ENCODE measurements around the gene TRRAP.

TRRAP gene

DNA sequence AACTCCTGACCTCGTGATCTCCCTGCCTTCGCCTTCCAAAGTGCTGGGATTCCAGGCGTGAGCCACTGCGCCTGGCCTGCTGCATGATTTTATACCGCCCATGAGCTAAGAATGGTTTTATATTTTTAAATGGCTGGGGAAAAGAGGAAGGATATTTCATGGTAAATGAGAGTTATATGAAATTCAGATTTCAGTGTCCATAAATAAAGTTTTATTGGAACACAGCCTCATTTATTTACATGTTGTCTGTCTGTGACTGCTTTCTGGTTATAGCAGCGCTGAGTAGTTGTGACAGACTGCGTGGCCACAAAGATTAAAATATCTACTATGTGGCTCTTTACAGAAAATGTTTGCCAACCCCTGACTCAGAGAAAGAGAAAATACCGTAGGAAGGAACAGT, 2.2 kb downstream of the TRRAP start:
- H3K9me3 ChIP-seq (ENCODE audit: control insufficient read depth, insufficient read depth, low read depth, low read length), result no peaks in the 10 kb centered on the region
- H3K27ac ChIP-seq (ENCODE audit: extremely low read depth, low read depth, low read length), result no peak overlapping the region
- H3K36me3 ChIP-seq (ENCODE audit: control insufficient read depth in 2 of 2, insufficient read depth in 1 of 2, low read length in 2 of 2), result peaks cover 40 to 51% of the 10 kb centered on the region in 2 experiments
- TF ChIP-seq, protein P1, sequence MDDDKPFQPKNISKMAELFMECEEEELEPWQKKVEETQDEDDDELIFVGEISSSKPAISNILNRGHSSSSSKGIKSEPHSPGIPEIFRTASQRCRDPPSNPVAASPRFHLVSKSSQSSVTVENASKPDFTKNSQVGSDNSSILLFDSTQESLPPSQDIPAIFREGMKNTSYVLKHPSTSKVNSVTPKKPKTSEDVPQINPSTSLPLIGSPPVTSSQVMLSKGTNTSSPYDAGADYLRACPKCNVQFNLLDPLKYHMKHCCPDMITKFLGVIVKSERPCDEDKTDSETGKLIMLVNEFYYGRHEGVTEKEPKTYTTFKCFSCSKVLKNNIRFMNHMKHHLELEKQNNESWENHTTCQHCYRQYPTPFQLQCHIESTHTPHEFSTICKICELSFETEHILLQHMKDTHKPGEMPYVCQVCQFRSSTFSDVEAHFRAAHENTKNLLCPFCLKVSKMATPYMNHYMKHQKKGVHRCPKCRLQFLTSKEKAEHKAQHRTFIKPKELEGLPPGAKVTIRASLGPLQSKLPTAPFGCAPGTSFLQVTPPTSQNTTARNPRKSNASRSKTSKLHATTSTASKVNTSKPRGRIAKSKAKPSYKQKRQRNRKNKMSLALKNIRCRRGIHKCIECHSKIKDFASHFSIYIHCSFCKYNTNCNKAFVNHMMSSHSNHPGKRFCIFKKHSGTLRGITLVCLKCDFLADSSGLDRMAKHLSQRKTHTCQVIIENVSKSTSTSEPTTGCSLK (tag by site-specific recombination; IDR thresholded peaks at IDR 0.05), result no peak
- TF ChIP-seq ZNF548 (tag by site-specific recombination; IDR thresholded peaks at IDR 0.05) (no peak), SALL2 (tag by site-specific recombination; IDR thresholded peaks at IDR 0.05; ENCODE audit: borderline replicate concordance) (no peak), BCL11B (tag by site-specific recombination; IDR thresholded peaks at IDR 0.05; ENCODE audit: low read depth) (no peak), ZBTB48 (tag by site-specific recombination; IDR thresholded peaks at IDR 0.05) (no peak), ZBTB21 (tag by site-specific recombination; IDR thresholded peaks at IDR 0.05) (no peak), ZNF530 (tag by site-specific recombination; IDR thresholded peaks at IDR 0.05; ENCODE audit: low read depth) (no peak), HOXC10 (CRISPR knock-in tag; IDR thresholded peaks at IDR 0.05) (no peak), ZNF426 (tag by site-specific recombination; IDR thresholded peaks at IDR 0.05) (no peak), ZNF37A (tag by site-specific recombination; IDR thresholded peaks at IDR 0.05) (no peak), ZNF473 (tag by site-specific recombination; IDR thresholded peaks at IDR 0.05) (no peak)
- TF ChIP-seq, protein P2, sequence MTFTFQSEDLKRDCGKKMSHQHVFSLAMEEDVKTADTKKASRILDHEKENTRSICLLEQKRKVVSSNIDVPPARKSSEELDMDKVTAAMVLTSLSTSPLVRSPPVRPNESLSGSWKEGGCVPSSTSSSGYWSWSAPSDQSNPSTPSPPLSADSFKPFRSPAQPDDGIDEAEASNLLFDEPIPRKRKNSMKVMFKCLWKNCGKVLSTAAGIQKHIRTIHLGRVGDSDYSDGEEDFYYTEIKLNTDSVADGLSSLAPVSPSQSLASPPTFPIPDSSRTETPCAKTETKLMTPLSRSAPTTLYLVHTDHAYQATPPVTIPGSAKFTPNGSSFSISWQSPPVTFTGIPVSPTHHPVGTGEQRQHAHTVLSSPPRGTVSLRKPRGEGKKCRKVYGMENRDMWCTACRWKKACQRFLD (tag by site-specific recombination; IDR thresholded peaks at IDR 0.05), result no peak
- TF ChIP-seq, protein P3, sequence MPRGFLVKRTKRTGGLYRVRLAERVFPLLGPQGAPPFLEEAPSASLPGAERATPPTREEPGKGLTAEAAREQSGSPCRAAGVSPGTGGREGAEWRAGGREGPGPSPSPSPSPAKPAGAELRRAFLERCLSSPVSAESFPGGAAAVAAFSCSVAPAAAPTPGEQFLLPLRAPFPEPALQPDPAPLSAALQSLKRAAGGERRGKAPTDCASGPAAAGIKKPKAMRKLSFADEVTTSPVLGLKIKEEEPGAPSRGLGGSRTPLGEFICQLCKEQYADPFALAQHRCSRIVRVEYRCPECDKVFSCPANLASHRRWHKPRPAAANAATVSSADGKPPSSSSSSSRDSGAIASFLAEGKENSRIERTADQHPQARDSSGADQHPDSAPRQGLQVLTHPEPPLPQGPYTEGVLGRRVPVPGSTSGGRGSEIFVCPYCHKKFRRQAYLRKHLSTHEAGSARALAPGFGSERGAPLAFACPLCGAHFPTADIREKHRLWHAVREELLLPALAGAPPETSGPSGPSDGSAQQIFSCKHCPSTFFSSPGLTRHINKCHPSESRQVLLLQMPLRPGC (tag by site-specific recombination; IDR thresholded peaks at IDR 0.05), result no peak
- ChIA-PET POLR2A (interaction anchor here (0.6 kb wide), 2 partner anchors 8 to 132 kb away, joined by 3 to 5 read pairs; no protein-coding TSS in a partner anchor), CTCF (interaction anchor here (0.5 to 0.9 kb wide), 2 partner anchors 9 to 24 kb away, joined by 3 read pairs; no protein-coding TSS in a partner anchor)
- no peak overlapping the region for H3K4me3 ChIP-seq (ENCODE audit: low read depth, low read length)
- H3K4me1 ChIP-seq (ENCODE audit: control insufficient read depth, insufficient read depth, low read length), result no peaks in the 10 kb centered on the region

DNA sequence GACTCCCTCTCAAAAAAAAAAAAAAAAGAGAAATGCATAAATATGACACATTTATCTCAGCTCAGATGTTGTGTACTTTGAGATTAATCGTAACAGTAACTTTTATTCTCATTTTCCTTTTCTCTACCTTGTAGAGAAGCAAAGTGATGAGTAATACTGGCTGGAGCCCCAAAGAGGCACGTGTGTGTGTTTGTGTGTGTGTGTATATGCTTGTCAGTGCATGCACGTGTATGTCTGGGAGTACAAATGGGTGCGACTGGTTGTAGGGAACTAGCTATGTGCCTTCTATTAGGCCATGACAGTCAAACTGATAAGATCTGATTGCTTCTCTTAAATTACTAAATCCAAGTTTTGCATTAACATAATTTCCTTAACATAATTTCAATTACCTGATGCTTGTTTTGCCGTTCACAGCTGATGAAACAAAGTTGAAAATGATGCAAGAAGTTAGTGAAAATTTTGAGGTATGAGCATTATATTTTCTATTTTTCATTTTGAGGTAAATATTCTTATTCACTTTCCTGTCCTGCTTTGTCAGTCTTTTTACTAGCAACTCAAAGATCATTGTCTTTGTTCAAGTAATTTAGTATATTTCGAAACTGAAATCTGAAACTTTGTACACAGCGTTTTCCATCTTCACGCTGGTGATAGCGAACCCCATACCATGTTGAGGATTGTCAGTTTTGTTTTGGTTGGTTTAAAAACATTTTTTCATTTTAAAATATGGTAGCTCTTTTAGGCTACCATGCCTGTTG, 3.4 kb downstream of the TRRAP start:
- ChIA-PET POLR2A (interaction anchor here (0.7 kb wide), 1 partner anchor 62 kb away, joined by 3 read pairs; no protein-coding TSS in a partner anchor), CTCF (interaction anchor here (0.7 to 0.8 kb wide), 2 partner anchors 46 to 461 kb away, joined by 5 read pairs; no protein-coding TSS in a partner anchor)
- peaks cover 50 to 56% of the 10 kb centered on the region in 2 experiments for H3K36me3 ChIP-seq (ENCODE audit: control insufficient read depth in 2 of 2, insufficient read depth in 1 of 2, low read length in 2 of 2)
- TF ChIP-seq ZNF10 (tag by site-specific recombination; IDR thresholded peaks at IDR 0.05), result no peak
- TF ChIP-seq, protein P4, sequence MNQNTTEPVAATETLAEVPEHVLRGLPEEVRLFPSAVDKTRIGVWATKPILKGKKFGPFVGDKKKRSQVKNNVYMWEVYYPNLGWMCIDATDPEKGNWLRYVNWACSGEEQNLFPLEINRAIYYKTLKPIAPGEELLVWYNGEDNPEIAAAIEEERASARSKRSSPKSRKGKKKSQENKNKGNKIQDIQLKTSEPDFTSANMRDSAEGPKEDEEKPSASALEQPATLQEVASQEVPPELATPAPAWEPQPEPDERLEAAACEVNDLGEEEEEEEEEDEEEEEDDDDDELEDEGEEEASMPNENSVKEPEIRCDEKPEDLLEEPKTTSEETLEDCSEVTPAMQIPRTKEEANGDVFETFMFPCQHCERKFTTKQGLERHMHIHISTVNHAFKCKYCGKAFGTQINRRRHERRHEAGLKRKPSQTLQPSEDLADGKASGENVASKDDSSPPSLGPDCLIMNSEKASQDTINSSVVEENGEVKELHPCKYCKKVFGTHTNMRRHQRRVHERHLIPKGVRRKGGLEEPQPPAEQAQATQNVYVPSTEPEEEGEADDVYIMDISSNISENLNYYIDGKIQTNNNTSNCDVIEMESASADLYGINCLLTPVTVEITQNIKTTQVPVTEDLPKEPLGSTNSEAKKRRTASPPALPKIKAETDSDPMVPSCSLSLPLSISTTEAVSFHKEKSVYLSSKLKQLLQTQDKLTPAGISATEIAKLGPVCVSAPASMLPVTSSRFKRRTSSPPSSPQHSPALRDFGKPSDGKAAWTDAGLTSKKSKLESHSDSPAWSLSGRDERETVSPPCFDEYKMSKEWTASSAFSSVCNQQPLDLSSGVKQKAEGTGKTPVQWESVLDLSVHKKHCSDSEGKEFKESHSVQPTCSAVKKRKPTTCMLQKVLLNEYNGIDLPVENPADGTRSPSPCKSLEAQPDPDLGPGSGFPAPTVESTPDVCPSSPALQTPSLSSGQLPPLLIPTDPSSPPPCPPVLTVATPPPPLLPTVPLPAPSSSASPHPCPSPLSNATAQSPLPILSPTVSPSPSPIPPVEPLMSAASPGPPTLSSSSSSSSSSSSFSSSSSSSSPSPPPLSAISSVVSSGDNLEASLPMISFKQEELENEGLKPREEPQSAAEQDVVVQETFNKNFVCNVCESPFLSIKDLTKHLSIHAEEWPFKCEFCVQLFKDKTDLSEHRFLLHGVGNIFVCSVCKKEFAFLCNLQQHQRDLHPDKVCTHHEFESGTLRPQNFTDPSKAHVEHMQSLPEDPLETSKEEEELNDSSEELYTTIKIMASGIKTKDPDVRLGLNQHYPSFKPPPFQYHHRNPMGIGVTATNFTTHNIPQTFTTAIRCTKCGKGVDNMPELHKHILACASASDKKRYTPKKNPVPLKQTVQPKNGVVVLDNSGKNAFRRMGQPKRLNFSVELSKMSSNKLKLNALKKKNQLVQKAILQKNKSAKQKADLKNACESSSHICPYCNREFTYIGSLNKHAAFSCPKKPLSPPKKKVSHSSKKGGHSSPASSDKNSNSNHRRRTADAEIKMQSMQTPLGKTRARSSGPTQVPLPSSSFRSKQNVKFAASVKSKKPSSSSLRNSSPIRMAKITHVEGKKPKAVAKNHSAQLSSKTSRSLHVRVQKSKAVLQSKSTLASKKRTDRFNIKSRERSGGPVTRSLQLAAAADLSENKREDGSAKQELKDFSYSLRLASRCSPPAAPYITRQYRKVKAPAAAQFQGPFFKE (tag by site-specific recombination; IDR thresholded peaks at IDR 0.05; ENCODE audit: borderline replicate concordance), result no peak
- no peak for TF ChIP-seq ZNF184 (tag by site-specific recombination; IDR thresholded peaks at IDR 0.05)
- no peak for TF ChIP-seq ZNF274 (IDR thresholded peaks at IDR 0.05; ENCODE audit: low read length)
- TF ChIP-seq ZNF274 (tag by site-specific recombination; IDR thresholded peaks at IDR 0.05; ENCODE audit: borderline replicate concordance), result no peak
- TF ChIP-seq IKZF3 (tag by site-specific recombination; IDR thresholded peaks at IDR 0.05), result no peak
- TF ChIP-seq, protein P5, sequence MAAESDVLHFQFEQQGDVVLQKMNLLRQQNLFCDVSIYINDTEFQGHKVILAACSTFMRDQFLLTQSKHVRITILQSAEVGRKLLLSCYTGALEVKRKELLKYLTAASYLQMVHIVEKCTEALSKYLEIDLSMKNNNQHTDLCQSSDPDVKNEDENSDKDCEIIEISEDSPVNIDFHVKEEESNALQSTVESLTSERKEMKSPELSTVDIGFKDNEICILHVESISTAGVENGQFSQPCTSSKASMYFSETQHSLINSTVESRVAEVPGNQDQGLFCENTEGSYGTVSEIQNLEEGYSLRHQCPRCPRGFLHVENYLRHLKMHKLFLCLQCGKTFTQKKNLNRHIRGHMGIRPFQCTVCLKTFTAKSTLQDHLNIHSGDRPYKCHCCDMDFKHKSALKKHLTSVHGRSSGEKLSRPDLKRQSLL (tag by site-specific recombination; IDR thresholded peaks at IDR 0.05), result no peak

More for the DNA sequence above, 3.4 kb downstream of the TRRAP start:
- Histone ChIP-seq H3K4me1 (ENCODE audit: control insufficient read depth, insufficient read depth, low read length) (no peaks in the 10 kb centered on the region), H3K4me3 (ENCODE audit: low read depth, low read length) (no peak overlapping the region), H3K27ac (ENCODE audit: extremely low read depth, low read depth, low read length) (no peak overlapping the region), H3K9me3 (ENCODE audit: control insufficient read depth, insufficient read depth, low read depth, low read length) (no peaks in the 10 kb centered on the region)

All from HEK293 (cell line).